GM18507 (cell line): ENCODE measurements around the gene ACTRT3.
"Not testable (repeated sequence)": the region's sequence is repeated elsewhere in the genome, so short reads cannot be mapped to it uniquely, and the experiment has no call there.

Experiments used
- DNase-seq: peaks from one replicate; pipeline ENCODE4 v3.0.0; 2011; ENCODE audit warnings: low read depth; ENCODE audit not compliant: insufficient read length; ENCODE audit errors: extremely low spot score
- FAIRE-seq: peaks from 2 replicates; lab custom pipeline; 2011; peaks lifted over from hg19 to GRCh38; lab: Jason Lieb, UNC

ACTRT3 gene

DNA sequence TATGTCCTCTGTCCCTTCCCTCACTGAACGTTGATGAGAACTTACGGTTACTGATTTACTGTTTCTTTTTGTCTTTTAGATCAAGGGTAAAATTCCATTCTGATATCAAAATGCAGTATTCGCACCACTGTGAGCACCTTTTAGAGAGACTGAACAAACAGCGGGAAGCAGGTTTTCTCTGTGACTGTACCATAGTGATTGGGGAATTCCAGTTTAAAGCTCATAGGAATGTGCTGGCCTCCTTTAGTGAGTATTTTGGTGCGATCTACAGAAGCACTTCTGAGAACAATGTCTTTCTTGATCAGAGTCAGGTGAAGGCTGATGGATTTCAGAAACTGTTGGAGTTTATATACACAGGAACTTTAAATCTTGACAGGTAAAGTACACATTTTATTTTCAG is 4.8 kb upstream of the ACTRT3 start:
- peak; percentile 62 for FAIRE-seq

DNA sequence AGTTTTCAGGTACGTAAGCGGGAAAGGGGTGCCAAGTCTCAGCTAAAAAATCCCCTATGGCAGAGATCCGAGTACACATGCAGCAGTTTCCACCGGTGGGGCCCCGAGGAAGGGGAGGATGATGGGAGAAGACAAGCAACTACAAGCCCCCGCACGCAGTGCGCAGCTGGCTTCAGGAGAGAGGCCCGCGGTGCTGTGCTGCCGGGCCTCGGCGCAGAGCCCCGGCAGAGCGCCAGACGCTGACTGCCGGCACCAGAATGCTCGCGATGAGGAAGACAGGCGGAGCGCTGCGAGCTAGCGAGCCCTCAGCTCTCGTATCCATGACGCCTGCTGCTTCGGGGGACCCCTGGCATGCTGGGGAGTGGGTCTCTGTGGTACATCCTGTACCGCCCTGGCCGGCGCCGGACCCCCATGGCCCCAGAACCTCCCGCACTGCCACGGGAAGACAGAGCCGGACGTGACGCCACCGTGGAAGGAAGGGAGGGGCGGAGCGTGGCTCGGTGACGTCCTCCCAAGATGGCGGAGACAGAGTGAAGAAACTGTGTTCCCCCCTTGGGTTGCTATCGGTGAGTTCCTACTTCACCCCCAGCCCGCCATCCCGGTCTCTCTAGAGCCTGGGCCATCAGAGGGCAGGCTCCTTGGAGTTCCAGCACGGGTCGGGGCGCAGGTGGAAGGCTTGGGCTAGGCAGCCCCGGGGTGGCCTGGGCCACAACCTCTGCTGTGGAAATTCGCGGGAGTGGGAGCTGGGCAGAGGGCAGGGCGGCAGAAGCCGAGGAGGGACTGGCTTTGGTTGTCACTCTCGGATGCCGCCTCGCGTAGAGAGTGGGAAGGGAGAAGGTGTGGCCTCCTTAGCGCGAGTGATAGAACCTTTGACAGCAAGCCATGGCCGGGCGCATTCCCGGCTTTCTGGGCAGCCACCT is 3.8 kb upstream of the ACTRT3 start, which contains the start of gene MYNN:
Gene MYNN, plus strand, starts transcription at position 500 of the 920 bp plus-strand sequence. CDS start 900 bp downstream, outside the sequence.
- FAIRE-seq (peak; percentile 98), DNase-seq (no peak)

More for the DNA sequence above, 4.8 kb upstream of the ACTRT3 start:
- DNase-seq = no peak

DNA sequence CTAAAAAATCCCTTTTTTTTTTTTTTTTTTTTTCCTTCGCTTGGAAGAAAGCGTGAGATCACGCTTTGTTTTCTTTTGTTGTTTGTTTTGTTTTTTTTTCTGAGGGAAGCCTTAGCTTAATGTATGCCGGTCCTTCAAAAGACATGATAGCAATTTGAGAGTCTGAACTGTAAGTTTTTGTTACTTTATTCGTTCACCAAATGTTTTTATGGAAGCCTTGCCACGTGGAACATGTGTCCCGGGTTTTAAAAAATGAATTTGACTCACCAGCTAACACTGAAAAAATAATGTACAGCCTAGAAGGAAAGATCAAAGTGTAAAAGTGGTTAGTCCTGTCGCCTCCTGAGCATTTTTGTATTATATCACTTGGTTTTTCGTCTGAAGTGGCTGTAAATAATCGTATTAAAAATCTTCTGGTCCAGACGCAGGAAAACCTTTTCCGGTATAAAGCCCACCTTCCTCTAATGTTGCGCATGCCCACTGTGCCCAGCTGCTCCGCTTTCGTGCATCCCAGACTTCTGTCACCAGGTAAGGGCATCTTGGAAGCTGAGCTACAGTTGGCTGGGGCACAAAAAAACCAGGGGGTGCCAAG is 3.0 kb upstream of the ACTRT3 start:
- FAIRE-seq (no peak), DNase-seq (no peak)

DNA sequence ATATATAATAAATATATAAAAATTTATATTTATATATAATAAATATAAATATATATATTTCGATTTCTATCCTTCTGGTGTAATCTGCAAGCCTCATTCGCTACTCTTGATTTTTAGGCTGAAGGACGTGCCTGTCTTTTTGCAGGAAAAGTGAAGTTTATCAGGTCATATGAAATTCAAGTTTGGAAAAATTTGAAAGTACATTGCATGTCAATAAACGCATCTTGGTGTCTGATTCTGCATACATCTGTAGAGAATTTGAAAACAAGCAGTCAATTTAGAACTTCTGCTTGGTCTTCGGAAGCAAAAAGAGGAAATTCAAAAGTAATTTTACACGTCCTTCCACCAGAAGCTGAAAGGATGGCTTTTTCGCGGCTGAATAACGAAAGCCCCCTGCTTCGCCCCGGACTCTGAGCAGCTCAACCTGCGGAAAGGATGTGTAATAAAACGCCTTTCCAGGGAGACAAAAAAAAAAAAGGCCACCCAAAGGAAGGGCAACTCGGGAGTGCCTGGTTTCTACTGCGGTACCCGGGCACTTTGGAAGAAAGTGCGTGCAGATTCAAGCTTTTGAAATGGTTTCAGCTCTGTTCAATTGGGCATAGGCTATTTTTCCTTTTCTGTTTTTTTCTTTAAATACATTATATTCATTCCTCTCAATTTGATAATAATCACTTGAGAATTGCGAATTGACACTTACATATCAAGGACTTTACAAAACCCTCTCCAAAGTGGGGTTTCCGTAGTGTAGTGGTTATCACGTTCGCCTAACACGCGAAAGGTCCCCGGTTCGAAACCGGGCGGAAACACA is 2.3 kb upstream of the ACTRT3 start:
- FAIRE-seq = peak; percentile 80
- no peak for DNase-seq

GRCh38 chr3:169764882-169765612 is 4.3 kb downstream of the ACTRT3 start, which contains the start of gene TERC:
Gene TERC (minus strand): TSS chr3:169765060.
- DNase-seq = no peak
- FAIRE-seq = peak; percentile 94

- FAIRE-seq (peak; percentile 85), DNase-seq (no peak)
Measured at GRCh38 chr3:169764312-169764881, 5.0 kb downstream of the ACTRT3 start.

- DNase-seq (no peak), FAIRE-seq (no peak)
Measured at GRCh38 chr3:169760479-169760878, 8.9 kb downstream of the ACTRT3 start.

- FAIRE-seq (no peak), DNase-seq (no peak)
Measured at GRCh38 chr3:169759256-169759655, 10.1 kb downstream of the ACTRT3 start.

- FAIRE-seq = no peak
- DNase-seq = no peak
Measured at GRCh38 chr3:169758359-169758994, 10.9 kb downstream of the ACTRT3 start.

GRCh38 chr3:169755488-169755887 is 13.9 kb downstream of the ACTRT3 start:
- FAIRE-seq (no peak), DNase-seq (no peak)

- DNase-seq = no peak
- no peak for FAIRE-seq
Measured at GRCh38 chr3:169754711-169755110, 14.7 kb downstream of the ACTRT3 start.

DNA sequence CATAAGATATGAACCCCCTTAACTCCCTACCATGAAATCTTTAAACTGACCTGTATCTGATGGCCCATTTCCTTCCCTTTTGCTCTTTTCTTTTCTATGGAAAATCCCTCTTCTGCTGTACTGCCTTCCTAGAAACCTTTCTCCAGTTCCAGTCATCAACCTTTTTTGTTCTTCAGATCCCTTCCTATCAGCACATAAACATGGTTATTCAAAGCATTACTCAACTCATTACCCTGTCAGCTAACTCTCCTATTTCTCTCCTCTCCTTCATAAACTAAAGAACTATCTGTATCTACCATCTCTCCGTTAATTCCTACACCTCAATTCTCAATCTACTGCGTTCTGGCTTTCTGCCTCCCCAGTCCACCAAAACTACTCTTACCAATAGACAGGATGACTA is 17.5 kb downstream of the ACTRT3 start:
- DNase-seq (no peak), FAIRE-seq (no peak)

DNA sequence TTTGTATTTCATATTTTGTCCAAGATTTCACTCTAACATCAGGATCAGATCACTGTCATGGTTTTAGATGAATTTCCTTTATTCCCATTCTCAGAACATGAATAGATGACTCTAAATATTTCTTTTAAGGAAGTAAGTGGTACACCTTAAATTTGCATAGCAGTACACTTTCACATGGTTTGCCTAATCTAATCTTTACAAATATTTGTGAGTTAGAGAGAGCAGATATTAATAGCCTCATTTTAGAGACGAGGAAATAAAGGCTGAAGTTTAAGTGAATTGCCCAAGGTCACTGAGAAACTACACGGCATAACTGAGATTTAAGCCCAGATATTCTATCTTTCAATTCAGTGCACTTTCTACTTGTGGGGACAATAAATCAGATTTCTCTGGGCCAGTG is 18.7 kb downstream of the ACTRT3 start:
- DNase-seq (no peak), FAIRE-seq (no peak)

- FAIRE-seq = no peak
- no peak for DNase-seq
Measured at GRCh38 chr3:169748670-169749069, 20.7 kb downstream of the ACTRT3 start.

GRCh38 chr3:169746924-169747323 is 22.4 kb downstream of the ACTRT3 start:
- no peak for DNase-seq
- no peak for FAIRE-seq

DNA sequence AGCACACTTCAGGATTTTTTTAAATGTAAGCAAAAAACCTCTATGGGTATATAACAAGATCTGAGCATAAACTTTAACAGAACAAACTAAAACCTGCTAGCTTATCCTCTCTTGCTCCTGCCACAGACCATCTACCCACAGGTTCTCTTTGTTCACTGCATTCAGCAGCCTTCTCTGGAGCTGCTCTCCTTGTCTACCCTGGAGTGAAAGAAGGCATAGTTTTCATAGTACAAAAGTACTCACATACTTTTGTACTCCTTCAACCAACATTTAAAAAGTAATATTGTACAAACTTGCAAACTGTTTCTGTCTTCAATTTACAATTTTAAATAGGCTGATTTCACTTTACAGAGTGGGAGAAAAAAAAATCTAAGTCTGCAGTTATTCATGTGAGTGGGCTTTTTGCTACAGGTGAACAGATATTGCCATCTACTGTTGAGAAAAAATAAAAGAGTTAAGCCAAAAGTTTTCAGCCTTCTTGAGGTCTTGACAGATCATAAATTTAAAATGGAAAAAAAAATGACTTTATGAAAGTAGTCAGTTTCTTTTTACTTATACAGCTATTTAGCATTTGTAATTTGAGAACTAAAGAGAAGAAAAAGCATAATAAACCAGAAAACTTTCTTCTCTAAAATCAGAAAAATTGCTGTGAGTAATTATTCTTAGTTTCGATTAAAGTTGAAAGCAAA is 24.9 kb downstream of the ACTRT3 start:
- FAIRE-seq (no peak), DNase-seq (no peak)

GRCh38 chr3:169739067-169739466 is 30.3 kb downstream of the ACTRT3 start:
- FAIRE-seq = no peak

GRCh38 chr3:169731857-169732256 is 37.5 kb downstream of the ACTRT3 start:
- not testable (repeated sequence) for FAIRE-seq, DNase-seq

More at GRCh38 chr3:169739067-169739466, 30.3 kb downstream of the ACTRT3 start:
- no peak for DNase-seq
